CMK (cell line): ENCODE measurements around the gene EEF1AKMT3.
"Not testable (repeated sequence)": the region's sequence is repeated elsewhere in the genome, so short reads cannot be mapped to it uniquely, and the experiment has no call there.

Experiments
- DNase-seq: peaks from one replicate; pipeline ENCODE4 v3.0.0-alpha.2; 2010; ENCODE audit warnings: low read depth

EEF1AKMT3 gene

DNA sequence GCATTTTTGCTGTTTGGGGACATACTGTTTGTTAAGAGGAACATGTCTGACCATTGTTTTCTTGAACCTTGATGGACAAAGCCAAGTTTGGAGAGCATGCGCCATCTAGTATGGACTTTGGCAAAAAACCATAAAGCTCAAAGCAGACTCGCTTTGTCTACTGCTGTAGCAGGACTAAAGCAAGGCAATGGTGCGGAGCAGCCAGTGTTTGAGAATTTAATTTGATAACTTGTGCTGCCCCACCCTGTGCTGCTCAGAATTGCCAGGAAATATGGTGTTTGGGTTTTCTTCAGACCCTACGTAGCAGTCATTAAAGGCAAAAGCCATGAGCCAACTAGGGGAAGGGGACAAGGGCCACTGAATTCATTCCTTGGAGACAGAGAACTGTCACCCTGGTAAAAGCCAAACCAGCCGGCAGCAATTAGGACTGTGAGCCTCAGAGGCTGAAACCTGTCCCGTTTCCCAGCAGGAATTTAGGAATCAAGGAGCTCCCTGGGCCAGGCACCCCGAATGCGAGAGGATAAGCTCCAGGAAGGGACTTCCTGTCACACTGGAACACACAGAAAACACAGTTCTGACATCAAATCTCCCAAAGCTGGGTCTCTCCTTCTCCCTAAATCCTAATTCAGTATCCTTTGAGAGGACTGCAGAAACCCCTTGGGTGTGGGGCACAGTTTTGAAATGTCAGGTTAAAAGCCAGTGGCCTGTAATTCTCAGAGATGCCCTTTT, 45.0 kb downstream of the EEF1AKMT3 start:
- DNase-seq, result no peak

DNA sequence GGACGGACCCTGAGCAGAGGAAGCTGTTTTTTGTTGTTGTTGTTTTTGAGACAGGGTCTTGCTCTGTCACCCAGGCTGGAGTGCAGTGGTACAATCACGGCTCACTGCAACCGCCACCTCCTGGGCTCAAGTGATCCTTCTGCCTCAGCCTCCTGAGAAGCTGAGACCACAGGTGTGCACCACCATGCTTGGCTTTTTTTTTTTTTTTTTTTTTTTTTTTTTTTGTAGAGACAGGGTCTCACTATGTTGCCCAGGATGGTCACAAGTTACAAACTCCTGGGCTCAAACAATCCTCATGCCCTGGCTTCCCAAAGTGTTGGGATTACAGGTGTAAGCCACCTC, 45.5 kb downstream of the EEF1AKMT3 start:
- not testable (repeated sequence) for DNase-seq

DNA sequence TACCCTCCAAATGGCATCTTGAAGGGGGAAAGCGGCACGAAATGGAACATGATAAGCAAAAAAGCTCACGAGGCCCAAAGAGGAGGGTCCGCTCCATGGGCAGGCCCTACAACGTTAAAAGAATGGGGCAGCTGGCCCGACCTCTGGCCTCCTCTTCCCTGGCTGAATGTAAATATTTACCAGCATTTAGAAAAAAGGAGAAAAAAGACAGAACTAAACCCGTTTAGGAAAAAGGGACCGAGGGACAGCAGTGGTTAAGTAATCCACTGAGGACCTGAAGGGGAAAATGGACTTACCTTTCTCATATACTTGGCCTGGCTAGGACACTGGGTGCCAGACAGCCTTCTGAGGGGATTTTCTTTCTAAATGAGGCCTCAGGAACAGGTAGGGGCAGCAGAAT, 47.7 kb downstream of the EEF1AKMT3 start:
- DNase-seq, result not testable (repeated sequence)

DNA sequence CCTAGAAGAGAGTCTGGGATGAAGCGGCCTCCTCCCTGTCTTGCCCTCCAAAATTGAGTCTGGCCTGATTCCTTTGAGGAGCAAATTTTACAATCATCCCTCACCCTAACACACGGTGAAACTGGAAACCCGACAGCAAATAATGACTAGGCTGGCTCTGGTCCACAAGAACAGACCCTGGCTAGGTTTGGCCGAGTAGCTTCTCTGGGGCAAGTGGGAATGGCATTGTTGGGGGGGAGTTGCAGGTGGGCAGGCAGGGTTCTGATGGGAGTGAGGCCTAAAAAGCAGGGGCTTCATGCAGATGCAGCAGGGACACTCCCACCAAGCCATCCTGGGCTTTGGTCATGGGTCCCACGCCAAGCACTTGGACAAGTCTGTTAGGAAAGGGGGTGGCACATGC, 48.6 kb downstream of the EEF1AKMT3 start:
- not testable (repeated sequence) for DNase-seq

DNA sequence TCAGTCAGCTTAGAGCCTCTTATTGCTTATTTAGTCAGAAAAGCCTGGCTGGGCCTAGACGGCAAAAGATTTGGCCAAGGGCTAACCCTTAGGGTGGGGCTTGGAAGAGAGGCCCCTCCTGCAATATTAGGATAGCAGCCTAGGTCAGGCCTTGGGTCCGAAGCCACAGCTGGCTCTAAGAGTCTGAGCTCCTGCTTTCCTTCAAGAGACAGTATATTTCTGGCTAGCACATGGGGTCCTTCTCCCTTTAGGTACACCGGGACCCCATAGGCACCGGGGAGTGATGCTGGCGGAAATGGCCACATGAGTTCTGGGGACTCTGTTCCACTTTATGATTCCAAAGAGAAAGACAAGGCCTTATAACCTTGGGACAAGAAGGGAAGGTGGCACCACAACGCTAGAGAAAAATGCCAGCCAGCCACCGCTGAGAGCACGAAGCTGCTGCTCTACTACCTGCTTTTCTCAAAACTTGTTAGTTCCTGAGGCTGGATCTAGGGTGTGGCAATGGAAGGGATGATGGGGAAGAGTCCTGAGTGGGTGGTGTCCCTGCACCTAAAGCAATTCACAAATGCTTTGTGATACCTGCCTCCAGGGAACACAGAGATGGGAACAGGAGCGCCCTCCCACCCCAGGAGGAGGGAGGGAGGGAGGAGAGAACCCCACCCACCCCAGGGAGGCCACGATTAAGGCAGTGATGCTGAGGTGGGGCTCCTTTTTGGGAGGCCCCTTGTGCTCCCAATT, 49.2 kb downstream of the EEF1AKMT3 start:
- no peak for DNase-seq

DNA sequence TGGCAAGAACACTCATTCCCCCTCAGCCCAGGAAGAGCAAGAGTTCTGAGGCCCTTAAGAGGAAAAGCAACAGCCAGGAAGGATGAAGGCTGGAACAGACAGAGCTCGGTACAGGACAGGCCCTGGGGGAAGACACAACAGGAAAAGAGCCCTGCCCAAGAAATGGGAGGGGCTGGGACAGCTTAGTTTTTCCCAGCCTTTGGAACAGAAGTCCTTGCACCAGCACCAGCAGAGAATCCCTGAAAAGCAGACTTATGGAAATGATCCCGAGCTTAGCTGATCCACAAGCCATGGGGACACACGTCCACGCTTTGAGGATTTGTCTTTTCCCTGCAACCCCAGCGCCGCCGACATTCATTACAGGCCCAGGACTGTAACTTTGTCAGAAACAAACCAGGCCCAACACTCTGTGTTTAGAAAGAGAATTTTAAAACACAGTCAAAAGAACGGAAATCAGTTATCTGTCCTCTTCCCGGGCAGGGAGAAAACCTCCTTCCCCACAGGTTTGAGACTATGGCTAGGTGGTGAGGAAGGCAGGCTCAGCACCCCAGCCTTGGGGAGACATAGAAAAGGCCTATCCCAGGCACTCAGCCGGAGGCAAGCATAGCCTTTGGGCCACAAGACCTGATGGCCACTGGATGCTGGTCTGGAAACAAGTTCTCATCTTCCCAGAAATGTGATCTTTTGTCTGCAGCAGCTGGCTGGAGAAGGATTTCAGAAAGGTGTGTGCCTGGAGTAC, 50.1 kb downstream of the EEF1AKMT3 start:
- DNase-seq, result no peak

DNA sequence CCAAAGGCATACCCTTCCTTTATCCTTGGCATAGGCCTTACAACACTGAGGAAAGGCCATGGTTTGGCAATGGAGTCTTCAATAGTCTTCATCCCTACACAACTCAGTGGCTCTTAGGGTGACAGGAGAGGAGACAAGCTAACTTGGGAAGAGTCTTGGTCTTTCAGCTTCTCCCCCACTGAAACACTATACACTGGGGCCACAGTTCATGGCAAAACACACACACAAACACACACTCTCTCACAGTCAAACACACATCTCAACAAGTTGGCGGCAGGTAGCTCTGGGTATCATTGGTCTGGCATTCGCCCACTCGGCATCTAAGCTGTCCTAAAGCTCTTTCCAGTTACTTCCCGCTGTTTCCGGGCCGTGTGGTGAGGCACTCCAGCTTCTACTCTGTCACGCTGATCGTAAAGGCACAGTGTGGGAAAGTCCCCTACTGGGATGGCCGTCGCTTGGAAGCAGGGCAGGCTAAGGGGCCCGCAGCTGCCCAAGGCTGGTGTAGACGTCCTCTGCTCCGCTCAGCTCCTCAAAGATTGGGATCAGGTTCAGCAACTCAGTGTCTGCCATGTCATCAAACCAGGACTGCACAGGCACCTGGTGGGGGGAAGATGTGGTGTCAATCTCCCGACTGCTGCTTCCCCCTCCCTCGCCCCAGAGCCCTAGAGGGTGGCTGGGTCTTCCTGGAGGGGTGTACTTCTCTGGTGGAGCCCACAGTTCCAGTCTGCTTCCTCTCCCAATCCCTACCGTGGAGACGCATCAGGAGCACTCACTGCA, 50.9 kb downstream of the EEF1AKMT3 start:
- no peak for DNase-seq

DNA sequence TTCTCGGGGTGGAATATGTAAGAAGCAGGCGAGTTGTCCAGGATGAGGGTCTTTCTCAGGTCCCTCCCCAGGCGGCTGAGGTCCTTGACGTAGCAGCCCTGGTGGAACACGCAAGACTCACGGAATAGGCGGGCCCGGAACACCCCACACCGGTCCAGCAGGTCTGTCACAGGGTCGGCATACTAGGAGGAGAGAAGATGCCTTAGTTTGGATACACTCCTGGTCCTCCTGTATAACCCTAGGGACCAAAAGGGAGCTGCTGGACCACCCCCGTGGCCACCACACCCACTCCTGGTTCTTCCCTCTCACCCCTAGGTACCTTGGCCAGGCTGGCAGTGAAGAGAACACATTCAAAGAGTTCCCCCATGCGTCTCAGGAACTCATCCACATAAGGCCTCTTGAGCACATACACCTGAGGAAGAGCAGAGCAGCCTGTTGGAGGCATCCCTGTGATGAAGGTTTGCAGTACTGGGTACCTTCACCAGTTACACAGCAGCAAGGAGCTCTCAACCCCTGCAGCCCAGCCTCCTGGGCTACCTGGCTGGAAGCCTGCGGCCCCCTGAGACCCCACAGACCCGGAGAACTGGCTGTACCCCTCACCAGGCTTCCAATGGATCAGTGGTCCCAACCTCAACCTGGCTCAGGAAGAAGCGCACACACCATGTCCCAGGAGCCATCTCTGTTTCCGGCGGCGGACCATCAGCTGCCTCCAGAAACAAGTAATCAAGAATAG, 51.7 kb downstream of the EEF1AKMT3 start:
- no peak for DNase-seq

DNA sequence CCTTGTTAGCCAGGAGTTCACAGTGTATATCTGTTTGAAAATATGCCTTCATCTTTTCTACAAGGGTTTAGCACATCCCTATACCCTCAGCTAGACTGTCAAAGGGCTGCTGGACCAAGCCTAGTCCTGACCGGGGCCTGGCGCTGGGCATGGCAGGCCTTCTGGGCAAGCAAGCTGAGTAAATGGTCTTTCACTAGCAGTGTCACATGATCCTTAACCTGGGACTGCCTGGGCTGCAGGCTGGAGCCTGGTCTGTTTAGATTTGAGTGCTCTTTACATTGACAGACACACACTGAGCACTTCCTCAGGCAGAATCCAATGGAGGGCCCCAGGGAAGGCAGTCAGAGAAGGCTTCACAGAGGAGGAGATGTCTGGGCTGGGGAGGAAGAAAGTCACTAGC, 53.0 kb downstream of the EEF1AKMT3 start:
- DNase-seq, result no peak

DNA sequence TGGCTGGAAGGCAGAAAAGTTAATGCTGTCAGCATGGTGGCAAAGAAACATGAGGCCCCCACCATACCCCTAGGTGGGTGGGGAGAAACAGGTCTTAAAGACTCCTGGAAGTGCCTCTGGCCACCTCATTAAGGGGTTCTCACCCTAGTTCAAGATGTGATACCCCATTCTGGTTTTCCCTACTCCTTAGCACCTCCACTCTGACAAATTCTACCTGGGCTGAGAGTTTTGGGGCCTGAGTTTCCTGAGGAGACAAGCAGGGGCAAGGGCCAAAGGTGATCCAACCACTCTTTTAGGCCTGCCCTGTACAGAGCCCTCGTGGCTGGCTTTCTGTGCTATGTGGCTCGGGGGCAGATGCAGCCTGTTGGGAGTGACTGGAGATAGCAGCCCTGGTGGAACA, 54.0 kb downstream of the EEF1AKMT3 start:
- no peak for DNase-seq

DNA sequence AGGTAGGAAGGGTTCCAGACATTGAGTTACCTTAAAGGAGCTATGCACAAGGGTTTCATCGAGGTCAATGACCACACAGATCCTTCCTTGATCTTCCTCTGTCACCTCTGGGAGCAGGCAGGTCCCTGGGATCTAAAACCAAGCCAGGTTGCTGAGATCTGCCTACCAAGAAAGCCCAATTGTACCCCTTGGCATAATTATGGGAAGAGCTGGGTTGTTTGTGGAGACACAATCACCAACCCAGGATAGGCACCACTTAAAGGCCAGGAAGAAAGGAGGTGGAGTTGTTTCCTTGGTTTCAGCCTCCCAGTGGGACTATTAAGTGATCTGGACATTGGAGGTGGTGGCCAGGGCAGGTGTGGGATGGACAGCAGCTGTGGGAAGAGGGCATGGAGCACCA, 54.6 kb downstream of the EEF1AKMT3 start:
- DNase-seq, result no peak

DNA sequence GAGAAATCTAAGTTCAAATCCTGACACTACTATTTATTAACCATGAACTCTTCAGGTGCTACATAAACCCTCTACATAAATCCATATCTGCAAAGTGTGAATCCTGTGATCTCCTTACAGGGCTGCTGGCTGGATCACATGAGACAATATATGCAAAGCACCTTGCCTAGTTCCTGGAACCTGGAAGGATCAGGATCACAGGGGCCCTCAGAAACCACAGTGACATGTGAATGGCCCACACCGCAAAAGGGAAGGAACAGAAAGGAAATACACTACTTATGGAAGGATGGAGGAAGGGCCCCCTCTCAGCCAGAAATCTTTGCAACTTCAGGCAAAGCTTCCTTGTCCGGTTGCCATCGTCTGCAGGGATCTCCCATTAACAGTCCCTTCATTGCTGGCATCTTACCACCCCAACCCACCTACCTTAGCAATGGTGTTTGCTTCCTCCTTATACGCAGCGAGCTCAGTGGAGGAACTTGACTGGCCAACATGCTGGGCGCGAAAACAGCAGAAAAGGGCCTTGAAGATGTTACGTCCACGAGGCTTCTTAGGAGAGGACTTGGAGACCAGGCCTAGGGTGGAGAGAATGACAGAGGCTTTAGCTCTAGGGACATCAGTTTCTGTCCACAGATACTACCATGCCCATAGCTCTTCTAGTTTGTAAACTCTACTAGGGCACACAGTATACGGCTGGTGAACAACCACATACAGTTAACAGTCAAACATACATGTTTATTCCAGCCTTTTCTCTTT, 56.8 kb downstream of the EEF1AKMT3 start:
- DNase-seq, result no peak

DNA sequence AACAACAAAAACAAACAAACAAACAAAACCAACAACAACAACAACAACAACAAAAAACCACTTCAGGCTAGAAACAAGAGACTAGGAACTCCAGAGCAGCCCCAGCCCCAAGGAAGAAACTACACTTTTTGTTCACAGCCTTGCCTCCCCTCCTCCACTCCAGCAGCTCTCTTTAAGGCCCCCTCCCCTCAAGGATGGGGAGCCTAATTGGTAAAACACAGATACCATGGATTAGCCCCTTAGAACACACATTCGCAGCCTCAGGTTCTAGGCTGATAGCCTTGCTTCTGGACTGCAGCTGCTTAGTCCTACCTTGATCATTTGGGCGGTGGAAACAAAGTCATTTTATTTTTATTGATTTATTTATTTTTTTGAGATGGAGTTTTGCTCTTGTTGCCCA, 58.0 kb downstream of the EEF1AKMT3 start:
- DNase-seq, result no peak
